OCI-LY7 (cell line): ENCODE measurements around the gene TUBE1.

Source experiments
- CTCF ChIP-seq: fragments of 200-600 bp; sonication (generic); conservative IDR thresholded peaks from 2 replicates; pipeline ENCODE4 v1.5.1; 2014; ENCODE audit warnings: mild to moderate bottlenecking, antibody characterized with exemption, low read length, moderate library complexity, mixed read lengths
- EZH2phosphoT487 ChIP-seq: fragments of 200-600 bp; sonication (generic); IDR thresholded peaks from 2 replicates; pipeline ENCODE4 v1.6.1; 2018; ENCODE audit warnings: low read depth, borderline replicate concordance, mild to moderate bottlenecking, mixed run types, antibody characterized with exemption, low read length, moderate library complexity, mixed read lengths

GRCh38 chr6:112030961-112031660 lies 56.2 kb downstream of the TUBE1 start:
- TF ChIP-seq CTCF (no peak), EZH2phosphoT487 (no peak)
